C4-2B (cell line): ENCODE measurements around the gene COL7A1.

Experiments
- H3K27ac ChIP-seq: fragments of 450-650 bp; 2 replicates; pipeline ENCODE4 v1.5.1; 2017
- CTCF ChIP-seq: fragments of 450-650 bp; conservative IDR thresholded peaks from 2 replicates; pipeline ENCODE4 v1.5.1; 2017; ENCODE audit warnings: mild to moderate bottlenecking
- ZFX ChIP-seq: fragments of 450-650 bp; IDR thresholded peaks from 2 replicates; pipeline ENCODE4 v1.6.1; 2017

COL7A1 gene

GRCh38 chr3:48566401-48566760 is 28.7 kb downstream of the COL7A1 start:
- no peak overlapping the region for H3K27ac ChIP-seq
- TF ChIP-seq CTCF (no peak), ZFX (no peak)

GRCh38 chr3:48565591-48566400 is 29.3 kb downstream of the COL7A1 start:
- no peak overlapping the region for H3K27ac ChIP-seq
- TF ChIP-seq CTCF: no peak
- no peak for TF ChIP-seq ZFX

- no peak for TF ChIP-seq CTCF
- TF ChIP-seq ZFX: no peak
- H3K27ac ChIP-seq: no peak overlapping the region
Observed at GRCh38 chr3:48565186-48565585, 29.9 kb downstream of the COL7A1 start.

GRCh38 chr3:48564667-48565066 is 30.5 kb downstream of the COL7A1 start:
- no peak overlapping the region for H3K27ac ChIP-seq
- no peak for TF ChIP-seq ZFX
- TF ChIP-seq CTCF: no peak

GRCh38 chr3:48564022-48564421 is 31.1 kb downstream of the COL7A1 start:
- TF ChIP-seq CTCF: no peak
- no peak for TF ChIP-seq ZFX
- H3K27ac ChIP-seq: no peak overlapping the region

- H3K27ac ChIP-seq: no peak within 1 kb of the TSS
Observed at GRCh38 chr3:48563382-48563918, 31.7 kb downstream of the COL7A1 start, which contains the start of gene UCN2. Gene UCN2 (minus strand): TSS chr3:48563781. CDS start chr3:48563124, 657 bp downstream.

More at GRCh38 chr3:48563382-48563918, 31.7 kb downstream of the COL7A1 start, which contains the start of gene UCN2:
- no peak for TF ChIP-seq ZFX
- no peak for TF ChIP-seq CTCF
